Stomach (tissue), 9 donors: ENCODE measurements around the gene BCL2L12. TPM values are rescaled to one million over a fixed set of nuclear protein-coding genes. Genes with fewer than 3 reads are reported as not detected.

ENCODE experiments used
- DNase-seq, 2 donors: peaks; one replicate each; pipeline versions ENCODE4 v3.0.0 to v3.0.0-alpha.2; 2013 to 2019
- H3K27ac ChIP-seq, 5 donors: fragments of 200-600 bp in 4 of 5; sonication (generic) in 4 of 5; one replicate each; pipeline ENCODE4 v1.5.1; 2013 to 2019; ENCODE audit warnings: mild to moderate bottlenecking in 1 of 5, moderate library complexity in 1 of 5
- H3K27me3 ChIP-seq, 3 donors: fragments of 200-600 bp; sonication (generic); one replicate each; pipeline ENCODE4 v1.5.1; 2017 to 2019; ENCODE audit warnings: mixed run types in 1 of 3
- H3K36me3 ChIP-seq, 4 donors: fragments of 200-600 bp; sonication (generic); 1 replicate in 3 of 4; 2 replicates in 1 of 4; pipeline ENCODE4 v1.5.1; 2016 to 2019
- H3K4me1 ChIP-seq, 4 donors: fragments of 200-600 bp; sonication (generic); one replicate each; pipeline ENCODE4 v1.5.1; 2016 to 2019
- H3K4me3 ChIP-seq, 4 donors: fragments of 200-600 bp; sonication (generic) in 3 of 4; one replicate each; pipeline ENCODE4 v1.5.1; 2016 to 2019; ENCODE audit warnings: mild to moderate bottlenecking in 1 of 4
- H3K9me3 ChIP-seq, 4 donors: fragments of 200-600 bp; sonication (generic); one replicate each; pipeline ENCODE4 v1.5.1; 2016 to 2019
- CTCF ChIP-seq, 7 experiments: fragments of 450-650 bp in 4 of 7; fragments of 200-600 bp in 3 of 7; sonication (generic) in 3 of 7; IDR thresholded peaks; one replicate each; pipeline ENCODE4 v1.5.1; 2016 to 2019; ENCODE audit warnings: antibody characterized with exemption in 7 of 7, control low read depth in 2 of 7, mild to moderate bottlenecking in 1 of 7
- EP300 ChIP-seq: sonication (generic); formaldehyde crosslinking; IDR thresholded peaks from one replicate; pipeline ENCODE4 v1.6.1; 2017; ENCODE audit warnings: antibody characterized with exemption
- POLR2A ChIP-seq, 4 donors: fragments of 450-650 bp; IDR thresholded peaks; one replicate each; pipeline ENCODE4 v1.6.1; 2016; ENCODE audit warnings: antibody characterized with exemption in 4 of 4, control low read depth in 2 of 4, mild to moderate bottlenecking in 1 of 4, moderate library complexity in 1 of 4
- POLR2AphosphoS5 ChIP-seq, 3 donors: sonication (generic); formaldehyde crosslinking; IDR thresholded peaks; one replicate each; pipeline ENCODE4 v1.6.1; 2016; ENCODE audit warnings: antibody characterized with exemption in 3 of 3
- WGBS, 5 donors: extraction: QIAGEN DNeasy Blood & Tissue Kit in 3 of 5; methylation state at CpG; one replicate each; pipeline versions ENCODE4 v1.1.5 to v1.1.7; 2013 to 2018; 5-methylcytosine and 5-hydroxymethylcytosine counted together
- intact Hi-C: fragments of 100-400 bp; cut with DNase I; formaldehyde crosslinking; loops from one replicate; pipeline ENCODE4 v1.15.1; 2023; ENCODE audit warnings: low total_unique reads
- polyA plus RNA-seq, 3 donors: library from polyadenylated mRNA; stranded (reverse); fragments of 200-250 nt; gene quantifications; one replicate each; pipeline ENCODE4 v1.2.3, GENCODE V29; 2013
- total RNA-seq, 5 donors: library from RNA; depleted of rRNA; stranded (reverse); fragments of >200 nt; gene quantifications; one replicate each; pipeline versions ENCODE4 v1.1.0 to v1.2.3, GENCODE V29; 2014 to 2016
- donor health status: healthy with polysubstance abuse.
- donor health status: Bipolar disorder and iron deficiency.
- donor health status: healthy.

The BCL2L12 gene
- total and polyA plus RNA-seq, 8 donors: 2.3 to 23.3 (median 9.4) TPM

GRCh38 chr19:49624967-49625910 lies 40.5 kb upstream of the BCL2L12 start:
- TF ChIP-seq CTCF (IDR thresholded peaks at IDR 0.05) (no peak), POLR2A (IDR thresholded peaks at IDR 0.05) (no peak), EP300 (no peak), POLR2AphosphoS5 (IDR thresholded peaks at IDR 0.05) (no peak)
- Histone ChIP-seq H3K36me3 (peaks cover 27 to 69% (median 61%) of the 10 kb centered on the region in 4 donors), H3K9me3 (no peaks in the 10 kb centered on the region), H3K4me1 (peaks cover 0 to 8% (median 3%) of the 10 kb centered on the region in 4 donors), H3K27me3 (no peaks in the 10 kb centered on the region), H3K27ac (no peak overlapping the region), H3K4me3 (no peak overlapping the region)
- 67 to 78% (median 72%) methylated on average over 20 to 27 of the region's 27 CpGs for WGBS, 5 donors
- intact Hi-C loops: no loop called here
- DNase-seq: no peak

GRCh38 chr19:49626226-49626625 lies 39.5 kb upstream of the BCL2L12 start:
- Histone ChIP-seq H3K27ac (no peak overlapping the region), H3K36me3 (peaks cover 24 to 59% (median 53%) of the 10 kb centered on the region in 4 donors), H3K4me1 (peaks cover 5 to 18% (median 11%) of the 10 kb centered on the region in 4 donors), H3K9me3 (no peaks in the 10 kb centered on the region), H3K4me3 (no peak overlapping the region), H3K27me3 (no peaks in the 10 kb centered on the region)
- intact Hi-C loops: no loop called here
- TF ChIP-seq CTCF (IDR thresholded peaks at IDR 0.05): no peak
- no peak for TF ChIP-seq POLR2A (IDR thresholded peaks at IDR 0.05)
- no peak for TF ChIP-seq POLR2AphosphoS5 (IDR thresholded peaks at IDR 0.05)
- no peak for TF ChIP-seq EP300
- DNase-seq: no peak
- 47 to 73% (median 63%) methylated on average over 11 of the region's 11 CpGs for WGBS, 5 donors

GRCh38 chr19:49629659-49630058 lies 36.1 kb upstream of the BCL2L12 start:
- intact Hi-C loops: no loop called here
- H3K9me3 ChIP-seq: no peaks in the 10 kb centered on the region
- DNase-seq: no peak
- peaks cover 7 to 24% (median 15%) of the 10 kb centered on the region in 4 donors for H3K4me1 ChIP-seq
- H3K27me3 ChIP-seq: no peaks in the 10 kb centered on the region
- H3K4me3 ChIP-seq: no peak overlapping the region
- H3K36me3 ChIP-seq: peaks cover 12 to 36% (median 33%) of the 10 kb centered on the region in 4 donors
- H3K27ac ChIP-seq: no peak overlapping the region
- WGBS, 5 donors: 87 to 91% (median 89%) methylated on average over 9 of the region's 9 CpGs
- no peak for TF ChIP-seq EP300
- no peak for TF ChIP-seq POLR2A (IDR thresholded peaks at IDR 0.05)
- no peak for TF ChIP-seq POLR2AphosphoS5 (IDR thresholded peaks at IDR 0.05)

GRCh38 chr19:49631014-49631588 lies 34.6 kb upstream of the BCL2L12 start:
- intact Hi-C loops: no loop called here
- H3K27ac ChIP-seq: peak overlapping the region in 3 of 5 donors; percentile 5 to 48 (median 20)
- 20 to 32% (median 21%) methylated on average over 8 to 9 of the region's 9 CpGs for WGBS, 5 donors

More at GRCh38 chr19:49631014-49631588, 34.6 kb upstream of the BCL2L12 start:
- Histone ChIP-seq H3K27me3 (no peaks in the 10 kb centered on the region), H3K9me3 (no peaks in the 10 kb centered on the region), H3K36me3 (peaks cover 0 to 32% (median 31%) of the 10 kb centered on the region in 4 donors), H3K4me3 (no peak overlapping the region), H3K4me1 (peaks cover 7 to 27% (median 20%) of the 10 kb centered on the region in 4 donors)
- no peak for TF ChIP-seq POLR2A (IDR thresholded peaks at IDR 0.05)
- TF ChIP-seq CTCF (IDR thresholded peaks at IDR 0.05): no peak
- TF ChIP-seq EP300: no peak
- TF ChIP-seq POLR2AphosphoS5 (IDR thresholded peaks at IDR 0.05): no peak
- no peak for DNase-seq
